Mononuclear cell (primary cell): Measurements from ENCODE around the gene UNCX. TPM values are rescaled to one million over a fixed set of nuclear protein-coding genes. Genes with fewer than 3 reads are reported as not detected.
"Not testable (repeated sequence)": the region's sequence is repeated elsewhere in the genome, so short reads cannot be mapped to it uniquely, and the experiment has no call there.

Experiments used
- H3K27me3 ChIP-seq: 2 replicates; pipeline ENCODE4 v1.6.0; 2011; ENCODE audit warnings: low read length, control low read depth; ENCODE audit not compliant: insufficient read depth
- H3K4me1 ChIP-seq: 2 replicates; pipeline ENCODE4 v1.5.1; 2011; ENCODE audit warnings: mild to moderate bottlenecking, low read length, control low read depth; ENCODE audit not compliant: insufficient read depth
- H3K4me3 ChIP-seq: 2 replicates; pipeline ENCODE4 v1.5.1; 2011; ENCODE audit warnings: mild to moderate bottlenecking, low read length, moderate library complexity
- H3K9me3 ChIP-seq: 2 replicates; pipeline ENCODE4 v1.5.1; 2011; ENCODE audit warnings: low read depth, mild to moderate bottlenecking, control low read depth, low read length
- total RNA-seq: library from RNA; depleted of rRNA; stranded (reverse); fragments of >200 nt; gene quantifications from one replicate; pipeline ENCODE4 v1.2.3, GENCODE V29; 2012

Gene UNCX
- total RNA-seq, 1 donor, result not detected

DNA sequence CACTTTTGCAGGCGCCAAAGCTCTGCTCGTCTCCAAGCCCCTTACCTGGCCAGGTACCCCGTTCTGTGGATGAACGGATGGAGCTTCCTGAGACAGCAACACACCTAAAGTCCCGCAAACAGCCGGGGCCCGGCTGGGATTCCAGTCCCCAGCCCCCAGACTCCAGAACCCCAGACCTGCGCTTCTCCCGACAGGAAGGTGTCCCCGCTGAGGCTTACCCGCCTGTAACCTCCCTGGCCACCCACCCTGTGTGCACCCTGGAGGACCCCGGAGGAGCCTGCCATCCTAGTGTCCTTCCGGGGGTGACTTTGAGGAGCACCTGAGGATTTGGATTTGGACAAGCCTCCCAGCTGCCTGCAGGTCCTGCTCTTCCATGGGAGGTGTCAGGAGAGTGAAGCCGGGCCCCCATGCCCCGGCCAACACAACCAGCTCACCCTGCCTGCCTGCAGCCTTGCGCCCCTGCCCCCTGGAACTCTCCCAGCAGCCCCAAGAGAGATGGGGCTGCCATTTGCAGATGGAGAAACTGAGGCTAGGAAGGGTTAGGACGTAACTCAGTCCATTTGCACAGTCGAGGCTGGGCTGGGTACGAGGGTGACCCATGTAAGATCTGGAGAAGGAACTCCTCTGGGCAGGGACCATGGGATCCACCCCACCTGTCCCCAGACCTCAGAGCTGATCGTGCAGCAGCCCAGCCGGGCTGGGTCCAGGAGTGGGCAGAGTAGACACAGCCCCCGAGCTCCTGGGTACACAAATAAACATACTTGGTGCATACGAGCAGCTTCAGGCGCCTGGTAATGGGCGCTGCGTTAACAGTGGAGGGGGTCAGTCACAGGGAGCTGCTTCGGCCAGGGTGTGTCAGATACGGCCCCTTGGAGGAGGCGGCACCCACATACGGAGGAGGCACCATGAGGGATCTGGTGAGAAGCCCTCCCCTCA lies 31.9 kb downstream of the UNCX start:
- no peaks in the 10 kb centered on the region for H3K9me3 ChIP-seq
- H3K27me3 ChIP-seq, result no peaks in the 10 kb centered on the region

DNA sequence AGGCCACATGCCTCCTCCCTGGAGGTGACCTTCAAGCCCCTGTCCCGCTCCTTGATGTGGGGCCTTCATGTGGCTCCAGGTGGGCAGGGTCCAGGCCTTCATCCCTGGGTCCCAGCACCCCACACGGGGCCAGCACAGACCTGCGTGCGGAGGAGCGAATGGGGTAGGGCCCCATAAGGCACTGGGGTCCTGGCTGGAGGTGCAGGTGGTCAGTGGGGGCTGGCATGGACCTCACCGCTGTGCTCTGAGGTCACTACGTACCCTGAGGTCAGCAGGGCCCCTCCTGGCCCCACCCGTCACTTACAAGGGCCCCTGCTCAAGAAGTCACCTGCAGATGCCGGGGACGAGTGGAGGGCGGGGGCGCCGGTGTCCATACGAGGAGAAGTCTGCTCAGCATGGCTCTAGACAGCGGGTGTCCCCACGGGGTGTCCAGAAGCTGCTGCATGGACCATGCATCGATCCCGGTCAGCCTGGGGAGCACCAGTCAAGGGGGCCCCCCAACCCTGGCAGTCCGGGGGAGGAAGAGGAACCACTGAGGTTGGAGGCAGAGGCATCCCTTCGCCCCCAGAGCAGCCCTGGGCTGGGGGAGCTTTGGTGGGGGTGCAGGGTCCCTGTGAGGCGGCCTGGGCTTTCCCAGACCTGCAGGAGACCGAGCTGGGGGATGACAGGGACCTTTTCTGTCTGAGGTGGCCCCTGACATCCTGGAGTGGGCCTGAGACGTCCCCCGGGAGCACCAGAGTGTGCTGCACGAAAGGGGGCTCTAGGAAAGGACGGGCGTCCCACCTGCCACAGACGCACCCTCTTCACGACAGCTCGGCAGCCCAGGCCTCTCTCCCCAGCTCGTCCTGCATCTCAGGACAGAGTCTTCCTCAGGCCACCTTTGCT lies 34.6 kb downstream of the UNCX start:
- Histone ChIP-seq H3K27me3 (no peaks in the 10 kb centered on the region), H3K4me3 (no peak overlapping the region), H3K9me3 (no peaks in the 10 kb centered on the region), H3K4me1 (no peaks in the 10 kb centered on the region)

More for the DNA sequence above, 31.9 kb downstream of the UNCX start:
- H3K4me1 ChIP-seq, result no peaks in the 10 kb centered on the region
- H3K4me3 ChIP-seq, result no peak overlapping the region

DNA sequence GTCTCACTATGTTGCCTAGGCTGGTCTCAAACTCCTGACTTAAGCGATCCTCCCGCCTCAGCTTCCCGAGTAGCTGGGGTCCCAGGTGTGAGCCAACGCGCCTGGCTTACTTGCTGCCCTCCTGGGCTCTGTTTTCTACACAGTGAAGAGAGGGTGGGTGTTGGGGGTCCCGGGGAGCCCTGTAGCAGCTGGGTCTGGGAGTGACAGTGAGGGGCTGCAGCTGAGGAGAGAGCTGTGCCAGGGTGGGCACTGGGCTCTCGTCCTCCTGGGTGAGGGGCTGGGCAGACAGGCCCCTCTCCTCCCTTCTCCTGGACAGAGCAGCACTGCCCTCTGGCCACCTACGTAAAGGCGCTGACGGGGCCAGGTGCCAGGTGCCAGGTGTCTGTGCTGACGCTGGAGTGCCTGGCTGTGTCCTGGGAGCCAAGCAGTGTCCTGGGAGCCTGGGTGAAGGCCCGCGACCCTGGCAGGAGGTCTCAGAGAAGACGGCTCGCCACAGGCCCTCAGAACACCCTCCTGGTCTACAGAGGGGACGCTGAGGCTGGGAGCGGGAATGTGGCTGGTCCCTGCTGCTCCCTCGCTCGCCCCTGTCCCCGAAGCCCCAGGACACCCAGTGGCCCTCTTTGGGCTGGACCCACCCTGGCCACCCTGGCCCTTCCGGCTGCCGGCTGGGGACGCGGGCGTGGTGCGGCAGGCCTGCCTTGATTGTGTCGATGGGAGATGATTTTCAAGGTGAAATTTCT lies 35.6 kb downstream of the UNCX start:
- no peaks in the 10 kb centered on the region for H3K27me3 ChIP-seq
- H3K4me3 ChIP-seq, result no peak overlapping the region
- H3K4me1 ChIP-seq, result no peaks in the 10 kb centered on the region
- H3K9me3 ChIP-seq, result no peaks in the 10 kb centered on the region

DNA sequence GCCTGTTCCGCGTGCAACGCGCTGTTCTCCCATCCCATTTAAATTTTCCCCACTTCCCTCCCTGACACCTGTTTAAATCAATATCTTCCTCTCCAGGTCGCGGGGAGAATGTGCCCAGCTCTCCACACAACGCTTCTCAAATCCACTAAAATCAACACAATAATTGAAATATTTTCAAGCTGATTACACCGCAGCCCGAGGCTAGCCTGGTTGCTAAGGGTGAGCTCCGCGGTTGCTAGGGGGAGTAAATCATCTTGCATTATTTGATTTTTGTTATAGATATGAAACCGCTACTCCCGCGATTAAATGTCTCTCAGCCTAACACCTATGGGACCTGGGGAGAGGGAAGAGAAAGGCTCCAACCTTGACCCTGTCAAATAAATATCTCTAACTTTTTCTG lies 36.2 kb downstream of the UNCX start:
- no peak overlapping the region for H3K4me3 ChIP-seq
- H3K9me3 ChIP-seq, result no peaks in the 10 kb centered on the region
- no peaks in the 10 kb centered on the region for H3K27me3 ChIP-seq
- H3K4me1 ChIP-seq, result no peaks in the 10 kb centered on the region

DNA sequence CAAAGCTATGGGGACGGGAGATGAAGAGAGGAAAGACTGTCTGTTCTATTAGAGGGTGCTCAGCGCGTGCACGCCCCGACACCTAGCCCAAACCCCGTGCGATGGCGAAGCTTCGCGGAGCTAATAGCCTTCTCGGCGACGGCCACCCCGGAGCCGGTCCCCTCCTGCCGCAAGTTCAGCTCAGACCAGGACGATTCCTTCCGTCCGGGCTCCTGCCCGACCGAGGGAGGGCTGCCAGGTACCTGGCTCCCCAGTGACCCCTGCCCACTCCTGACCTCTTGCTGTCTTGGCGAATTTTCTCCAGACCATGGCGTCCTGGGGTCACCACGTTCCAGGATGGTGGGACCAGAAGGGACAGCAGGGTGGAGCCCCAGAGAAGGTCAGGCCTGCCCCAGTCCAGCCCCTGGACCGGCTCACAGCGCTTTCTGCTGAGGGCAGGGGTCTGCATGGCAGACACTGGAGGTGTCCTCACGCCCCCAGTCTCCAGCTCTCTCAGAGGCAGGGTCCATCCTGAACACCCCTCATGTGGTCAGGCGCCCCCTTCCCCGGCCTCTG lies 36.7 kb downstream of the UNCX start:
- H3K27me3 ChIP-seq, result no peaks in the 10 kb centered on the region

DNA sequence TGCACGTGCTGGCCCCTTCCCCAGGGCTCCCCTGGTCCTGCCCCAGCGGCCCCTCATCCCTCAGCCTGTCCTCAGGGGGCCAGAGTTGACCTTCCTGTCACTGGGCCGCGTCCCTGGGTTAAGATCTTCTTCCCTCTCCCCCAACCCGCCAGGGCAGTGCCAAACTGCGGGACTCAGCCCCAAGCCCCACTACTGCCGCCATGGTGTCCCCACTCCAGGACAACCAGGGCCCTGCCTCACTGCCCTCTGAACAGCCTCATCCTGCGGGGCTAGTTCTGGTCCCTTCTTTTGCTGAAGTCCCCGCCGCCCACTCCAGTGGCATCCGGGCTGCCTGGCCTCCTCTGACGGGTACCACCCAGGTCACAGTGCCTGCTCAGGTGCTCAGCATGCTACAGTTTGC lies 37.5 kb downstream of the UNCX start:
- Histone ChIP-seq H3K4me1 (no peaks in the 10 kb centered on the region), H3K27me3 (no peaks in the 10 kb centered on the region), H3K9me3 (no peaks in the 10 kb centered on the region)

More for the DNA sequence above, 36.7 kb downstream of the UNCX start:
- Histone ChIP-seq H3K9me3 (no peaks in the 10 kb centered on the region), H3K4me1 (no peaks in the 10 kb centered on the region), H3K4me3 (no peak overlapping the region)

DNA sequence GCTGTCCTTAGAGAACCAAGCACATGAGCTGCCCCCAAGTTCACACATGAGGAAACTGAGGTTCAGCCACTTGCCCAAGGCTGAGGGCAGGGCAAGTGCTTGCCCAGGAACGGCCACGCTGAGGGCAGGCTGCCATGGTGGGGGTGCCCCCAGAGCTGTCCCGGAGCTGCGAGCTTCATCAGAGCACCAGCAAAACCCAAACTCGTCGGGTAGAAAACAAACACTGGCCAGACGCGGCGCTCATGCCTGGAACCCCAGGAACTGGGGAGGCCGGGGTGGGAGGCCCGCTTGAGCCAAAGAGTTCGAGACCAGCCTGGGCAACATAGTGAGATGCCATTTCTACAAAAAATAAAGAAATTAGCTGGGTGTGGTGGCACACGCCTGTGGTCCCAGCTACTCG lies 38.4 kb downstream of the UNCX start:
- Histone ChIP-seq H3K9me3 (no peaks in the 10 kb centered on the region), H3K27me3 (no peaks in the 10 kb centered on the region), H3K4me3 (no peak overlapping the region), H3K4me1 (no peaks in the 10 kb centered on the region)

More for the DNA sequence above, 37.5 kb downstream of the UNCX start:
- H3K4me3 ChIP-seq, result no peak overlapping the region

DNA sequence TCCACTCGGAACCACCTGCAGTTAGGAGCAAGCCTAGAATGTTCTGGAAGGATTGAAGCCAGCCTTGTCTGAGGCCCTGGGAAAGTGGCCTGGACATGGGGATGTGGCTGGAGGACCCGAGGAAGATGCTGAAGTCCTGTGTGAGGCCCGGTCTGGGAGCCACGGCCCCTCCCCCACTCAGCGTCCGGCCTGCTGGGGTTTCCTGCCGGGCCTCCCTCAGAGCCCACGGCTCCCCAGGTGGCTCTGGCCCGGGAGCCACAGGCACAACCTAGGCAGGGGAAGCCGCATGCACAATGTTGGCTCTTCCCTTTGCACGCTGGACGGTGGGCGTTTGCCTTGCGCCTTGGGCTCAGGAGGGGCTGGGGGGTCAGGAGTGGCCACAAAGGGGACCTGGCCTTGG lies 39.0 kb downstream of the UNCX start:
- Histone ChIP-seq H3K9me3 (no peaks in the 10 kb centered on the region), H3K27me3 (no peaks in the 10 kb centered on the region), H3K4me1 (no peaks in the 10 kb centered on the region), H3K4me3 (no peak overlapping the region)

DNA sequence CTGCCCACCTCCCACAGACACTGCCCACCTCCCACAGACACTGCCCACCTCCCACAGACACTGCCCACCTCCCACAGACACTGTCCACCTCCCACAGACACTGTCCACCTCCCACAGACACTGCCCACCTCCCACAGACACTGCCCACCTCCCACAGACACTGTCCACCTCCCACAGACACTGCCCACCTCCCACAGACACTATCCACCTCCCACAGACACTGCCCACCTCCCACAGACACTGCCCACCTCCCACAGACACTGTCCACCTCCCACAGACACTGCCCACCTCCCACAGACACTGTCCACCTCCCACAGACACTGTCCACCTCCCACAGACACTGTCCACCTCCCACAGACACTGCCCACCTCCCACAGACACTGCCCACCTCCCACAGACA lies 39.5 kb downstream of the UNCX start:
- H3K4me3 ChIP-seq, H3K27me3 ChIP-seq, H3K4me1 ChIP-seq, H3K9me3 ChIP-seq: not testable (repeated sequence)

DNA sequence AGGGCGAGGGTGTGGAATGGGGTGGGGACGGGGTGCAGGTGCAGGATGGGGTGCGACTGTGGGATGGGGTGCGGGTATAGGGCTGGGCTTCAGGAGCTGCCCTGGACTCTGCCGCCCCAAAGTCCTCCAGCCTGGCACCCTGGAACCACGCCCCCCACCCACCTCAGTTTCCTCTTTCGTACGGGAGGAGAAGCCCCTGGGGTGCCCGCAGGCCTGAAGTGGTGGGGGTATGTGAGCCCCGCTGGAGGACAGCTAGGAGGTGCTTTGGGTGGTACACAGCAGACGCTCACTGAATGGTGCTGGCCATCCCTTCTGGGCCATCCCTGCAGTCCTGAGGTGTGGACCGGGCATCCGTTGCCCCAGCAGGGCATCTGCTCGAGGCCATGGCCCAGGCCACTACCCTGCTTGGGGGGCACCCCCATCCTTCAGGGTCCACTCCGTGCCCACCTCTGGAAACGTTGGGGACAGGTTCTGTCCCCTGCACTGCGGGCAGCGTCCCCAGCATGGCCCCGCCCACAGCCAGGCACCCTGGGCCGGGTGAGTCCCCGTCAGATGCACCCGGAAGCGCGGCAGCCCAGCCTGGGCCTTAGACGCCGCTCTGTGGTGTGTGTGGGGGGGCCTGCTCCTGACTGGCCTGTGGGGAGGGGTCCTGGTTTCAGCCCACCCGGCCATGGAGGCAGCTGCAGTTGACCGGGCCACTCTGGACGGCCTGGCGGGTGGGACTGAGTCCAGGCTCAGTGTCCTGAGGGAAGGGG lies 41.6 kb downstream of the UNCX start:
- Histone ChIP-seq H3K4me3 (no peak overlapping the region), H3K4me1 (no peaks in the 10 kb centered on the region), H3K27me3 (no peaks in the 10 kb centered on the region), H3K9me3 (no peaks in the 10 kb centered on the region)

DNA sequence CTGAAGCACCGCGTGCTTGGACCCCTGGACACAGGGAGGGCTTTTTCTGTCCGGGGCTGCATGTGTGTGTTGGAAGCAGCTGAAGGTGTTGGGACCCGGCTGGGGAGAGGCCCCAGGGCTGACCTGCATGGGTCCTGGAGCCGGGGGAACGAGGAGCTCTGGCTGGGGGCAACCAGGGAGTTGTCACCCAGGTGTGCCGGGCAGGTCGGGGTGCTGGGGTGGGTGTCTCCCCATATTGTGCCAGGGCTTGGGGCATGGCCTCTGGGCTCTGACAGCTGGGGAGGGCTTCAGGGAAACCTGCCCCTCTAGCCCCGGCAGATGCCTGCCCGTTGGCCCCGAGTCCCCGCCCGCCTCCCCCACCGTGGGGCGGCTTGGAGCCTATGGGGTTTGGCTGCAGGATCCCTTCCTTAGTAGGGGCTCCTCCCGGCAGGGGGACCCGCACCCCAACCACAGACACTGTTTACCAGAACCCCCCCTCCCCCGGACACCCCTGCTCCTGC lies 42.3 kb downstream of the UNCX start:
- Histone ChIP-seq H3K9me3 (no peaks in the 10 kb centered on the region), H3K4me1 (no peaks in the 10 kb centered on the region), H3K27me3 (no peaks in the 10 kb centered on the region), H3K4me3 (no peak overlapping the region)

DNA sequence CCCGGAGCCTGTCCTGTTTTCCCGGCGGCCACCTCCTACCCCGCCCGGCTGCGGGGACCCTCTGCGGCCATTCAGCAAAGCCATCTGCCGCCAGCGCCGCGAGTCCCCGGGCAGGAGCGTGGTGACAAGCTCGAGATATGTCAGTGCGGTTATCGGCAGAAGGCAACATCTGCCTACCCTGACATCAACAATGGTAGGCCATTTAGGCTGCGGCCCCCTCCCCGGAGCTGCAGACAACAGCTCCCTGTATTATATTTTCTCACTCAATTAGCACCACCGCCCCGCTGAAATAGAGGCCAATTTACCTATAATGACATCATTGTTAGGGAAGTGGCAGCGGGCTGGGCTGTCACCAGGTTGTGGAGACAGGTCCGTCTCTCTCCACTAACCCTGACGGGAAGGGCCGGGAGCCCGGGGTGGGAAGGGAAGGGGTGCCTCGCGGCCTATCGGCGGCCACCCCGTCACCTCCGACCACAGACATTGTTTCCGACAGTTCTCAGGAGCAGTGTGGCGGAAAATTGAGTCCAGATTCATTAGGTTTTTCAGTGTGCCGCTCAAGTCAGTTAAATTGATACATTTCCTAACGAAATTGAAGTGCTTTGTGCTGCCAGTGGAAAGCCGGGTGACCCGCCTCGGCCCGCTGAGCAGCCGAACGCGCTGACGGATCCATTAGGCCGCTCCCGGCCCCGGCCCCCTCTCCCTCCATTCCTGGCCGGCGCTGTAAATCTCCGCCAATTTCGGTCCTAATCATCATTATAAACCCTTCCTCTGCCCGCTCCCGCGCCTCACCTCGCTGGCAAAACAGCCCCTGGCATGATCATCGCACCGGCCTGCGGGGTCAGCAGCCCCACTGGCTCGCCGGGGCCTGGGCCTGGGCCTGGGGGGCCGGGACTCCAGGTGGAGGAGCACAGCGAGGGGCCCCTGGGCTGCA lies 43.0 kb downstream of the UNCX start:
- H3K9me3 ChIP-seq, result no peaks in the 10 kb centered on the region
- no peak overlapping the region for H3K4me3 ChIP-seq
- H3K27me3 ChIP-seq, result no peaks in the 10 kb centered on the region
- H3K4me1 ChIP-seq, result no peaks in the 10 kb centered on the region

DNA sequence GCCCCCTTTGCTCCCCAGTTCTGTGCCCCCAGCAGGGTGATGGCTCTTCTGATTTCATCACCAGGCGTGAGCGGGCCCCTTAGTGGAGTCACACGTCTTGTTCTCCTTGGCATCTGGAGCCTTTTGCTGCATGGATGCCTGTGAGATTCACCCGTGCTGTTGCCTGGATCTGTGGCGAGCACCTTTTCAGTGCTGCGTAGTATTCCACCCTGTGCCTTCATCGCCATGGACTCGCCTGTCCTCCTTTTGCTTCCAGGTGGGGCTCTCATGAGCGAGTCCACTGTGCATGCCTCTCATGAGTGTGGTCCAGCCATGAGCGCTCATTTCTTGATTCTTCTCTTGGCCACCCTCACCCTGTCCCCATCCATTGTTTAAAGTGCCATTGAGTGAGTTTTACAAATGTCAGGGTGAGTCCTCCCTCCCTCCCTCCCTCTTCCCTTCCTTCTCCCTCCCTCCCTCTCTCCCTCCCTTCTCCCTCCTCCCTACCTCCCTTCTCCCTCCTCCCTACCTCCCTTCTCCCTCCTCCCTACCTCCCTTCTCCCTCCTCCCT lies 44.0 kb downstream of the UNCX start:
- H3K27me3 ChIP-seq, result no peaks in the 10 kb centered on the region
- no peaks in the 10 kb centered on the region for H3K4me1 ChIP-seq
- no peak overlapping the region for H3K4me3 ChIP-seq
- no peaks in the 10 kb centered on the region for H3K9me3 ChIP-seq
